ENCODE results near the gene SH3TC2. TPM values are rescaled to one million over a fixed set of nuclear protein-coding genes. Genes with fewer than 3 reads are reported as not detected.

Gene SH3TC2
- total RNA-seq, 1 experiment from 2014 or later = 38.8 TPM

DNA sequence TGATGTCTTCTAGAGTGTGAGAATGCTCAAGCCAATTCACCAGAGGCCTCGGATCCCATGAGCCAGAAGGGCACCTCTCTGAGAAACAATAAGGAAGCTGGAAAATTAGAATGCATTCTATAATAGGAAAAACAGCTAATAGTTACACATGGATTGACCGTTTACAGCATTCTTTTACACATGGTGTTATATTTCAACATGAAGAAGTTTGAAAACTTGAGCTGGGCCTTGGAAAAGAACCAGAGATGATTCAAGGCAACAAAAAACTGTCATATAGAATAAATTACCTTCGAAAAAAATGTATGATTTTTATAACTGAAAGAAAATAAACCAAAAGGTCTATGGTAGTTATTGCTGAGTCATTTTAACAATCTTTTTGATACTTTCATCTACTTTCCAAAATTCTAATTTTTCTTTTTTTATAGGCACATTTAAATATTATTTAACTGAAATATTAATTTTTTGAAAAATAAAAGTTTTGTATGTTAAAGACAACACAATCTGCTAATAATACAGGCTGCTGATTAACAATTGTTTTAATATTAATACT is 6.2 kb downstream of the SH3TC2 start:
- POLR2A ChIA-PET (ENCODE audit: unreplicated experiment) = no interaction called here
- CTCF ChIA-PET = no interaction called here
- DNase-seq = no peak
- Histone ChIP-seq H3K9me2 (ENCODE audit: insufficient read depth) (no peaks in the 10 kb centered on the region), H3K4me1 (replicated peaks; ENCODE audit: insufficient read depth) (peaks cover 29% of the 10 kb centered on the region), H3K36me3 (ENCODE audit: low read depth) (peaks cover 39% of the 10 kb centered on the region), H2AFZ (no peak overlapping the region), H3K4me3 (no peak overlapping the region), H3K27ac (no peak overlapping the region), H3K9me3 (ENCODE audit: insufficient read depth, low read depth) (peaks cover 15% of the 10 kb centered on the region), H3K4me2 (no peak overlapping the region), H3K27me3 (ENCODE audit: insufficient read depth, low read depth) (no peaks in the 10 kb centered on the region), H3K79me2 (ENCODE audit: low read depth) (peaks cover 36% of the 10 kb centered on the region), H4K20me1 (ENCODE audit: insufficient read depth) (no peaks in the 10 kb centered on the region), H3F3A (ENCODE audit: insufficient read depth, low read depth) (peaks cover 13% of the 10 kb centered on the region)
- BruUV-seq (replicated peaks) = no TSS peak
- intact Hi-C loops (cut with micrococcal nuclease; ENCODE audit: unreplicated experiment) = no loop called here
- TF ChIP-seq EZH2 (IDR thresholded peaks at IDR 0.05; ENCODE audit: low read depth) = no peak
- TF ChIP-seq, protein P1, sequence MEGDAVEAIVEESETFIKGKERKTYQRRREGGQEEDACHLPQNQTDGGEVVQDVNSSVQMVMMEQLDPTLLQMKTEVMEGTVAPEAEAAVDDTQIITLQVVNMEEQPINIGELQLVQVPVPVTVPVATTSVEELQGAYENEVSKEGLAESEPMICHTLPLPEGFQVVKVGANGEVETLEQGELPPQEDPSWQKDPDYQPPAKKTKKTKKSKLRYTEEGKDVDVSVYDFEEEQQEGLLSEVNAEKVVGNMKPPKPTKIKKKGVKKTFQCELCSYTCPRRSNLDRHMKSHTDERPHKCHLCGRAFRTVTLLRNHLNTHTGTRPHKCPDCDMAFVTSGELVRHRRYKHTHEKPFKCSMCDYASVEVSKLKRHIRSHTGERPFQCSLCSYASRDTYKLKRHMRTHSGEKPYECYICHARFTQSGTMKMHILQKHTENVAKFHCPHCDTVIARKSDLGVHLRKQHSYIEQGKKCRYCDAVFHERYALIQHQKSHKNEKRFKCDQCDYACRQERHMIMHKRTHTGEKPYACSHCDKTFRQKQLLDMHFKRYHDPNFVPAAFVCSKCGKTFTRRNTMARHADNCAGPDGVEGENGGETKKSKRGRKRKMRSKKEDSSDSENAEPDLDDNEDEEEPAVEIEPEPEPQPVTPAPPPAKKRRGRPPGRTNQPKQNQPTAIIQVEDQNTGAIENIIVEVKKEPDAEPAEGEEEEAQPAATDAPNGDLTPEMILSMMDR (conservative IDR thresholded peaks at IDR 0.05) = no peak

DNA sequence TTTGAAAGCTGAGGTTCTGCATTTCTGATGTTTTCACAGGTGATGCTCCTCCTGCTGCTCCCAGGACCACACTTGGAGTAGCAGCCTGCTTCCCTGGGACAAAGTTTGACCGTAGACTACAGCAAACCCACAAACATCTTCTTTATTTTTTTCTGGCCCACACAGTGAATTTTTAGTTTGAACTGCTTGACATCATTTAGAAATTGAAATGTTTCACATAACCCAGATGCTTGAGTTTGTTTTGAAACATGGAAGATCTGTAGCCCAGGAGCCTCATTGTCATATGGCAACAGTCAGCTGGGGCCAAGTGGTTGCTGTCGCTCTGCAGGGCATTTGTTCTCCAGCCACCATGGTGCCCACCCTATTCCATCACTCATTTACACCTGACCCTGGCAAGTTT is 8.4 kb downstream of the SH3TC2 start:
- CTCF ChIA-PET = no interaction called here
- intact Hi-C loops (cut with micrococcal nuclease; ENCODE audit: unreplicated experiment) = no loop called here
- peaks cover 9% of the 10 kb centered on the region for H3K9me3 ChIP-seq (ENCODE audit: insufficient read depth, low read depth)

DNA sequence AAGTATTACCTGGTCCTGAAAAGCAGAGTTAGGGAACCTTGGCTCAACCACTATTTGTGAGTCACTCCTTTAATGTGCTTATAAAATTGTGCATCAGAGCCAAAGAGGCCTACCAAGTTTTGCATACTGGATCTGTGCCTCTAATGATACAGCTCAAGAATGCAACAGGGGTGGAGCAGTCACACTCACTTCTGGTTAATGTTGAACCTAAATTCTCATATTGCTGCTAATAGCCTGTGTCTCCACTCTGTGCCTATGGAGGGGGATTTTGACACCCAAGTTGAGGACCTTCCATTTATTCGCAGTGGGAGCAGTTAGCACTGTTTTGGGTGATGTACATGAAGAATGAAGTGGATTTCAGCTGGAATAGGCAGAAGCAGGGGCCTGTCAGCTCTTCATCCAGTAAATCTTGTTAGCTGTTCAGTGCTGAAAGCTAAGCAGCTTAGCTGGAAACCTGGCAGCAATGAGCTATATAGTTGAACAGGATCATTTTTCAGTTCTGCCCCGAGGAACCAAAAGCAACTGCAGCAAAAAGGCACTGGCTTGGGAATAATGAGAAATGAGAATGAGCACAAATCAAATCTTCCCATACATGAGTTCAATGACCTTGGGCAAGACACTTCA is 9.7 kb downstream of the SH3TC2 start:
- H3K27me3 ChIP-seq (ENCODE audit: insufficient read depth, low read depth) = no peaks in the 10 kb centered on the region
- H3K4me2 ChIP-seq = no peak overlapping the region
- H3K27ac ChIP-seq = no peak overlapping the region
- no peaks in the 10 kb centered on the region for H3K9me2 ChIP-seq (ENCODE audit: insufficient read depth)
- peaks cover 5% of the 10 kb centered on the region for H3K9me3 ChIP-seq (ENCODE audit: insufficient read depth, low read depth)
- H3K4me1 ChIP-seq (replicated peaks; ENCODE audit: insufficient read depth) = 0 out of 2 replicates have a peak, but pooled peaks cover 6% of the 10 kb centered on the region
- ChIA-PET CTCF (interaction anchor here (0.6 kb wide), 1 partner anchor 15 kb away, joined by 4 read pairs; no protein-coding TSS in a partner anchor), POLR2A (ENCODE audit: unreplicated experiment) (no interaction called here)
- H3K79me2 ChIP-seq (ENCODE audit: low read depth) = peaks cover 15% of the 10 kb centered on the region; the same call in 1 of the 2 replicates
- no peaks in the 10 kb centered on the region for H4K20me1 ChIP-seq (ENCODE audit: insufficient read depth)
- no peak overlapping the region for H2AFZ ChIP-seq
- no TSS peak for BruUV-seq (replicated peaks)
- peaks cover 29% of the 10 kb centered on the region for H3K36me3 ChIP-seq (ENCODE audit: low read depth)
- TF ChIP-seq, protein P1 (conservative IDR thresholded peaks at IDR 0.05) = no peak
- no peak for TF ChIP-seq EZH2 (IDR thresholded peaks at IDR 0.05; ENCODE audit: low read depth)
- no peak overlapping the region for H3K4me3 ChIP-seq
- DNase-seq = peak in 1 of 2 experiments; percentile 39
- intact Hi-C loops (cut with micrococcal nuclease; ENCODE audit: unreplicated experiment) = no loop called here
- H3F3A ChIP-seq (ENCODE audit: insufficient read depth, low read depth) = no peaks in the 10 kb centered on the region; the same call in 1 of the 2 replicates

More for the DNA sequence above, 8.4 kb downstream of the SH3TC2 start:
- Histone ChIP-seq H3K79me2 (ENCODE audit: low read depth) (peaks cover 23% of the 10 kb centered on the region; the same call in 1 of the 2 replicates), H3F3A (ENCODE audit: insufficient read depth, low read depth) (no peaks in the 10 kb centered on the region; the same call in 1 of the 2 replicates), H3K4me3 (no peak overlapping the region), H3K27ac (no peak overlapping the region), H3K4me2 (no peak overlapping the region), H3K4me1 (replicated peaks; ENCODE audit: insufficient read depth) (peaks cover 7% of the 10 kb centered on the region; the same call in 1 of the 2 replicates), H4K20me1 (ENCODE audit: insufficient read depth) (no peaks in the 10 kb centered on the region), H3K9me2 (ENCODE audit: insufficient read depth) (no peaks in the 10 kb centered on the region), H3K27me3 (ENCODE audit: insufficient read depth, low read depth) (no peaks in the 10 kb centered on the region), H3K36me3 (ENCODE audit: low read depth) (peaks cover 33% of the 10 kb centered on the region), H2AFZ (no peak overlapping the region)
- BruUV-seq (replicated peaks) = no TSS peak
- POLR2A ChIA-PET (ENCODE audit: unreplicated experiment) = no interaction called here
- TF ChIP-seq EZH2 (IDR thresholded peaks at IDR 0.05; ENCODE audit: low read depth) = no peak
- TF ChIP-seq, protein P1 (conservative IDR thresholded peaks at IDR 0.05) = no peak
- no peak for DNase-seq

Measured in PC-9 (cell line).